GM12892 (cell line): ENCODE data around the gene STRN4.

ENCODE experiments used
- POLR2A ChIP-seq: IDR thresholded peaks from 2 replicates; pipeline ENCODE4 v1.6.1; 2011; ENCODE audit warnings: low read depth, low read length, control low read depth
- TAF1 ChIP-seq: IDR thresholded peaks from 2 replicates; pipeline ENCODE4 v1.6.1; 2011; ENCODE audit warnings: low read depth, mild to moderate bottlenecking, control low read depth, low read length, borderline replicate concordance

- TF ChIP-seq POLR2A = no peak
- TF ChIP-seq TAF1 = no peak
These were observed 30.1 kb downstream of the STRN4 start for GRCh38 chr19:46715975-46716671.
